ENCODE measurements around the gene CSN2.
"Not testable (repeated sequence)": the region's sequence is repeated elsewhere in the genome, so short reads cannot be mapped to it uniquely, and the experiment has no call there.

CSN2 gene

GRCh38 chr4:69965628-69966027, at the start of gene CSN2:
Gene CSN2, minus strand, starts transcription at chr4:69965728. Its CDS starts 4,733 bp downstream, at chr4:69960995.
- DNase-seq = no peak

GRCh38 chr4:70008771-70009170, 43.2 kb upstream of the CSN2 start:
- DNase-seq = no peak

DNA sequence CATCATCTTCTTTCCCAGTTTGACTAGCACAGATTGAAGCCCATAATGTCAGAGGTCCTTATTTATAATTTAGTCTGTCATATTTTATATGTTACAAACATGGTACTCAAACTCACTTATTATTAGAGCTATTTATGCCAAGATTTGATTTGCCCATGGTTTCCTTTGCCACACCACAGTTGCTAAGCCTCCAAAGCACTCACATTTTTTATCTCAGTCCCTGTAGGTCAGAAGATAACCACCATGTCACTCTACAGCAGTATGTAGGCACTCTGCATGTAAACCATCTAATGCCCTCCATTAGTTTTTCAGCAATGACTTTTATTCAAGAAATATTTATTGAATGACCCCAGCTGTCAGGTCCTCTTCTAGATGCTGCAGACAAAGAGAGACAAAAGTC, 37.0 kb upstream of the CSN2 start:
- DNase-seq = no peak

DNA sequence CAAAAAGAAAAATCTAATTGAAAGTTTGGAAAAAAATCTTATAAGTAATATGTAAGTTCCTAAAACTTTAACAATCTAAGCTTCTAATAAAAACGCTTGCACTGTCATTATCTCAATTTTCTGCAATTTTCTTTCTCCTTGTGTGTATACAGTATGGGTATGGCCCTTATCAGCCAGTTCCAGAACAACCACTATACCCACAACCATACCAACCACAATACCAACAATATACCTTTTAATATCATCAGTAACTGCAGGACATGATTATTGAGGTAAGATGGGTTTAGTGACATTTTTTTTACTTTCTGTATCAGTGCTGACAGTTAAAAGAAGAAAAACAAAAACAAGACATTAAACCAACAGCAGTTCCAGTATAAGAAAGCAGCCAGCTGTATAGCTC, 35.2 kb upstream of the CSN2 start:
- no peak for DNase-seq

- DNase-seq = no peak
Observed at GRCh38 chr4:69999420-69999819, 33.9 kb upstream of the CSN2 start.

DNA sequence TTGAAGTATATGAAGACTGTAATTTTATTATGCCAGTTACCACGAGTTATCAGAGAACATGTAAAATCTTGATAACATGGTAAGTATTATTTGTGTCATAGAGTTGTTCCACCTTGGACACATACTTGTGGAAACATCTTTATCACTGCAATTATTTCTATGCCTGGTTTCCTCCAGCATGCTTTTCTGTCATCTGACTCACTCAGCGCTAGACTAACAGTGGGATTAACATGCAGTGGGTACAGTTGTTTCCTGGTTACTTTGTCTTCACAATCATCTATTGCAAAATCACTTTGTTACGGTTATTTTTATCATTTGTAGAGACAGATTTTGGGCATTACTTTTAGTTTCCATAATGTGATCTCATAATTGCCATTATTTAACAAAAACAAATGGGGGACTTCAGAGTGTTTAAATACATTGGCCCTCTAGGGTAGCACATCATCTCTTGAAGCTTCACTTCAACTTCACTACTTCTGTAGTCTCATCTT, 30.0 kb upstream of the CSN2 start, which contains the start of gene STATH:
TSS of gene STATH (plus strand) at position 441 of the 491 bp plus-strand sequence. CDS start 2,472 bp downstream, outside the sequence.
- DNase-seq = no peak

DNA sequence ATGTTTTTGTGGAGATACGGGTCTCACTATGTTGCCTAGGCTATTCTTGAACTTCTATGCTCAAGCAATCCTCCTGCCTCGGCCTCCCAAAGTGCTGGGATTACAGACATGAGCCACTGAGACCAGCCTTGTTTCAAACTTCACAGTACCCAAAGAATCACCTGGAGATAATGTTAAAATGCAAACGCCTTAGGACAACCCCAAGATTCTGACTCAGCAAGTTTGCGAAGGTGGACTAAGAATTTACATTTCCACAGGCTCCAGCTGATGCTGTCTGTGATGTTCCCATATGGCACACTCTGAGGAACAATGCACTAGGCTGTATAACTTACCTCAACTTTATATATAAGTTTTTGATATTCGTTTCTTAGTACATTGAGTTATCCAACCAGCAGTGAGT, 29.3 kb upstream of the CSN2 start:
- DNase-seq = no peak

GRCh38 chr4:69991016-69991415, 25.5 kb upstream of the CSN2 start:
- no peak for DNase-seq

GRCh38 chr4:69986663-69987062, 21.1 kb upstream of the CSN2 start:
- DNase-seq = no peak

DNA sequence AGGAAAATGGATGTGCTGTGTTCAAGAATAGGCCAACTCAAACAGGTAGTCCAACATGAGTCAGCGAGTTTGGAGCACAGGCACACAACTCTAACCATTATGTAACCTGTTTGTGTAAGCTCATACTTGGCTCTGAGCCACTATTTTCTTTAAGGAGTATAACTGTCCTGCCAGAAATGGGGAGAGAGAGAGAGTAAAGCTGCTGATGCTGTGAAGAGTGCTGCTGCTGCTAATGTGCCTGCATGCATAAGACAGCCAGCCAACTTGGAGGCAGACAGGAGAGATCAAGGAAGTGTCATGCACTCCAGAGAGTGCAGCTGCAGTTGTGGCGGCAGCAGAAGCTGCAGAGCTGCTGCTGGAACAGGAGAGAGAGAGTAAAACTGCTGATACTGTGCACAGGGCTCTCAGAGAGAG, 18.5 kb upstream of the CSN2 start:
- DNase-seq = no peak

- DNase-seq = no peak
Observed at GRCh38 chr4:69977582-69977981, 12.1 kb upstream of the CSN2 start.

DNA sequence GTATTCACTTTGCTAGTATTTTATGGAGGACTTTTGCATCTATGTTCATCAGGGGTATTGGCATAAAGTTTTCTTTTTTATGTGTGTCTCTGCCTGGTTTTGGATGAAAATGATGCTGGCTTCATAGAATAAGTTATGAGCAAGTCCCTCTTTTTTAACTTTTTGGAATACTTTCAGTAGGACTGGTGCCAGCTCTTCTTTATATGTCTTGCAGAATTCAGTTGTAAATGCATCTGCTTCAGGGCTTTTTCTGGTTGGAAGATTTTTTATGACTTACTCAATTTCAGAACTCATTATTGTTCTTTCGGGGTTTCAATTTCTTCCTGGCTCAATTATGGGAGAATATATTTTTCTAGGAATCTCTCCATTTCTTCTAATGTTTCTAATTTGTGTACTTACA, 9.1 kb upstream of the CSN2 start:
- DNase-seq = no peak

GRCh38 chr4:69970071-69970470, 4.5 kb upstream of the CSN2 start:
- no peak for DNase-seq

DNA sequence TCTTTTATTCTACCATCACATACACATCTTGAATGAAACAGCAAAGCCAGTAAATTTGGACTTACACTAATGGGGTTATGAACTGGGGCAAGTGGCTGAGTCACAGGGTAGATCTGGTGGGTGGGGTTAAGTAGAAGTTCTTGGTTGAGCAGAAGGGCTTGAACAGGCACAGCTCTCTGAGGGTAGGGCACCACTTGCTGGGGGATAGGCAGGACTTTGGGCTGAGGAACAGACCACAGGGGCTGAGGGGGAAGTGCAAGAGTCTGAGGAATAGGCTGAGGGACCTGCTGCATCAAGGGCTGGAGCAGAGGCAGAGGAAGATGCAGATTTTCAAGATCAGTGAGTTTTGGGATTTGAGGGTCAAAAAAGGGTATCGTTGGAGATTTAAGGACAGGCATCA, 8.3 kb downstream of the CSN2 start:
- no peak for DNase-seq

DNA sequence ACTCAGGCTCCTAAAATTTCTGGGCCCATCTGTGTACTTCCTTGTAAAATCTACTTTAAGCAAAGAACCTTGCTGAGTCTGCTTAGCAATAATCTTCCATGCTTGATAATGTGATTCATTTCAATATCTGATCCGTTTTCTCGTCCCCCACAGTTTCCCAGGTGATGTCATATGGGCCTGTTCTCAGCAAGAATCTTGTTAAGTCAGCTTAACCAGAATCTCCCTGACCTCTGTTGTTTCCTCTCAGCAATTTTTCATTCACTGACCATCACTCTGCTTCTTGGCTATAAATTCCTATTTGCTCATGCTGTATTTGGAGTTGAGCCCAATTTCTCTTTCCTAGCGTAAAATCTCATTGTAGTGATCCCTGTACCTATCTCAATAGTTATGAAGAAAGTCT, 13.9 kb downstream of the CSN2 start:
- no peak for DNase-seq

GRCh38 chr4:69936566-69936965, 29.0 kb downstream of the CSN2 start:
- DNase-seq = no peak

DNA sequence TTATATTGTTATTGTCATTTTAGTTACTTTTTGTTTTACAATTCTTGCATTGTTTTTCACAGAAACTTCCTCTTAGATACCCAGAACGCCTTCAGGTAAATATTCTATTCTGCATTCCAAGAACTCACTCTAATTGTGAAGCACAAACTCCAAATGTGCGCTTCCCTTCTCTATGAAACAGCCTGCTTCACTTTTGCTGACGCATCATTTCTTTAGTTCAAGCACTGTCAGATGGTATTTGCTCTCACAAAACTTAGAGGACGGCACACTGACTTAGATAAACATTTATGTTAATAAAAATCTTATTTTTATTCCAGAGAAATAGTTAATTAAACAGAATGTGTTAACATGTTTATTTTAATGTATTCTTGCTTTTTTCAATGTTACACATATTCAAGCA, 31.4 kb downstream of the CSN2 start:
- no peak for DNase-seq

DNA sequence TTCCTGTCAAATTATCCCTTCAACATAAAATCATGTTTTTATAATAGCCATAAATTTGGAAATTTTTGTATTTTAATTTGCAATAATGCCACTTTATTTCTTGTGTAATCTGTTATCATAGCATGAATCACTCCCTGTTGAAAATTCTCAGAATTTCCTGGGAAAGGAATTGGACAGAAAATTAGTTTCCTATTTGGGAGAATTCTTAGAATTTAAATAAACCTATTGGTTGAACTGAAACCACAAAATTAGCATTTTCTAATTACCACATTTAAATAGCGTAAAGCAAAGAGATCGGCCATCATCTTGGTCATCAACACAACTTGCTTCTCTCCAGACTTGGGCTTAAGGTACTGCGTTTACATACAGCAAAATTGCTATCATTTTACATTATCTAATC, 34.8 kb downstream of the CSN2 start, which contains the start of gene CSN1S1:
TSS of gene CSN1S1 (plus strand) at position 301 of the 400 bp plus-strand sequence. CDS start 1,488 bp downstream, outside the sequence.
- DNase-seq = no peak

GRCh38 chr4:69923782-69924410, 41.6 kb downstream of the CSN2 start:
- DNase-seq = not testable (repeated sequence)

DNA sequence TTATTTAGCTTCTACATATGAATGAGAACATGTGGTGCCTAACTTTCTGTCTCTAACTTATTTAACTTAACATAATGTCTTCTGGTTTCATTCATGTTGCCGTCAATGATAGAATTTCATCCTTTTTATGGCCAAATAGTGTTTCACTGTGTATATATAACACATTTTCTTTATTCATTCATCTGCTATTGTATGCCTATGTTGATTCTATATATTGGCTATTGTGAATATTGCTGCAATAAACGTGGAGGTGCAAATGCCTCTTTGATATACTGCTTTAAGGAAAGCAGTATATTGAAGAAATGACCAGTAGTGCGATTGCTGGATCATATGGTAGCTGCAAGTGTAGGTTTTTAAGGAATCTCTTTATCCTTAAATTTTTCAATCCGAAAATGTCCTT, 44.7 kb downstream of the CSN2 start:
- no peak for DNase-seq

DNA sequence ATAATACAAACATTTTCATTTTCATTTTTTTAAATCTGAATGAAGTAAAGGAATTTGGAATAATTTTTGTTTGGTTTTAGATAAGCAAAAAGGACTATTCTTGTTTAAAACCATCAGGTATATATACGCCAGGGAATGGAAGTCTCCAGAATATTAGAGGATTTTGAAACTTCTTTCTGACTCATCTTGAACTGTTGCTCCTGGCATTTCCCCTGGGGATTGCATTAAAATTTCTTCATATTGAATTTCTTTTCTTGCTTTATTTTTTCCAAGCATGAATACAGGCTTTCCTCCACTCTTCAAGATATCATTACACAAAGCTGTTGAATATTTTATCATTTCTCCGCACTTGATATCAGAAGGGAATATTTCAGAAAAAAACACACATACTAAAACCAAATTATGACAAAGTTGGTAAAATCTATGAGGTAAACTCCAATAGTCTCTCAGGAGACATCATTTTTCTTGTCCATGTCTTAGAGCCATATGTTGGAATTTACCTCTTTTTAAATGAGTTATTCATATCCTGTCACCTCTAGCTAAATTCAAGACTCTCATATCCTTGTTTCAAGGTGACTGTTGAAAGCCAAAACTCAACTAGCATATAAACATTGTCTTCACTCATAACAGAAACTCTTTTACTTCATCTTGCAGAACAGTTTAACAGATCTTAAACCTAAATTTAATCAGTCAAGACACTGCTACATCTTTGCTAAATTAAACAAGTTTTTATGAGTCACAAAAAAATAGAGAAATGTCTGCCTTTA, 55.3 kb downstream of the CSN2 start:
- DNase-seq = no peak

- no peak for DNase-seq
Observed at GRCh38 chr4:69909195-69909594, 56.3 kb downstream of the CSN2 start.

DNA sequence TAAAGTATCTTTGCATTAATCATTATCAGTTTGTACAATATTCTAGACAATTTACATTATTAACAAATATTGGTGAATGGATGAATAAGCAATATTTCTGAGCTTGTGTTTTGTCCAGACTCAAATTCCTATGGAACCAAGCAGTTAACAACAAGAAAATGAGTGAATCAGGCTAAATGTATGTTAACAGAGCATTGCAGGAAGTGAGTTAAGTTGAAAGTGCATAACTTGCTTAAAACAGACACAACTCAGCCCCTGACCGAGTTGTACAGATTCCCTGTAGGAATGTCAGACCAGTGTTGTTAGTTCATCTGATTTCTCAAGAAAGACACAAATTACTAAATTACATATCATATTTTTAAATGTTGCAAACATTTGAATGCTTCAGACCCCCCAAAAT, 58.4 kb downstream of the CSN2 start:
- no peak for DNase-seq

Measured in NCI-H524 treated with DMSO at 0.1 percent for 48 hours (cell line).